Brain pericyte (primary cell): ENCODE measurements around the gene ATG16L2.
"Not testable (repeated sequence)": the region's sequence is repeated elsewhere in the genome, so short reads cannot be mapped to it uniquely, and the experiment has no call there.

Experiments
- DNase-seq: peaks from one replicate; pipeline ENCODE4 v3.0.0-alpha.2; 2012; ENCODE audit warnings: low read depth, low spot score

The ATG16L2 gene

GRCh38 chr11:72806378-72806777 is 7.8 kb upstream of the ATG16L2 start:
- not testable (repeated sequence) for DNase-seq

DNA sequence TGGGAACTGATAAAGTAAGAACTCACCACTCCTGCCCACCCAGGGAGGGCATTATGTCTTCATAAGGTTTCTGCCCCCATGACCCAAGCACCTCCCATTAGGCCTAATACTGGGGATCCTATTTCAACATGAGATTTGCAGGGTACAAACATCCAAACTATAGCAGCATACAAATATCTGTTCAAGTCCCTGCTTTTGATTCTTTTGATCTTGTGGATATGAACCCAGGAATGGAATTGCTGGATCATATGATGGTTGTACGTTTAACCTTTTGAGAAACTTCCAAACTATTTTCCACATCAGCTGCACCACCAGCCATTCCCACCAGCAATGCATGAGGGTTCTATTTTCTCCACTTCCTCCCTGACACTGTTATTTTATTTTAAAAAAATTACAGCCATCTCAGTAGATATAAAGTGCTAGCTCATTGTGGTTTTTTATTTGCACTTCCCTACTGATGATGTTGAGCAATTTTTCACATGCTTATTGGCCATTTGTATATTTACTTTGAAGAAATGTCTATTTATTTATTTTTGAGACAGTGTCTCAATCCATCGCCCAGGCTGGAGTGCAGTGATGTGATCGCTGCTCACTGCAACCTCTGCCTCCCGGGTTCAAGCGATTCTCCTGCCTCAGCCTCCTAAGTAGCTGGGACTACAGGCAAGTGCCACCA is 7.1 kb upstream of the ATG16L2 start:
- DNase-seq = no peak

- no peak for DNase-seq
These were observed 6.4 kb upstream of the ATG16L2 start for GRCh38 chr11:72807792-72808191.

- DNase-seq = no peak
These were observed 5.8 kb upstream of the ATG16L2 start for GRCh38 chr11:72808331-72808798.

DNA sequence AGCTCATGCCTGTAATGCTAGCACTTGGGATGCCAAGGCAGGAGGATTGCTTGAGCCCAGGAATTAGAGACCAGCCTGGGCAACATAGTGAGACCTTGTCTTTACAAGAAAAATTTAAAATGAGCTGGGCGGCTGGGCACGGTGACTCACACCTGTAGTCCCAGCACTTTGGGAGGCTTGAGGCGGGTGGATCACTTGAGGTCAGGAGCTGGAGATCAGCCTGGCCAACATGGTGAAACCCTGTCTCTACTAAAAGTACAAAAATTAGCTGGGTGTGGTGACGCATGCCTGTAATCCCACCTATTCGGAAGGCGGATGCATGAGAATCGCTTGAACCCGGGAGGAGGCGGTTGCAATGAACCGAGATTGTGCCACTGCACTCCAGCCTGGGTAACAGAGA is 2.5 kb upstream of the ATG16L2 start:
- DNase-seq = not testable (repeated sequence)

GRCh38 chr11:72812604-72812966 is 1.6 kb upstream of the ATG16L2 start:
- DNase-seq = no peak

DNA sequence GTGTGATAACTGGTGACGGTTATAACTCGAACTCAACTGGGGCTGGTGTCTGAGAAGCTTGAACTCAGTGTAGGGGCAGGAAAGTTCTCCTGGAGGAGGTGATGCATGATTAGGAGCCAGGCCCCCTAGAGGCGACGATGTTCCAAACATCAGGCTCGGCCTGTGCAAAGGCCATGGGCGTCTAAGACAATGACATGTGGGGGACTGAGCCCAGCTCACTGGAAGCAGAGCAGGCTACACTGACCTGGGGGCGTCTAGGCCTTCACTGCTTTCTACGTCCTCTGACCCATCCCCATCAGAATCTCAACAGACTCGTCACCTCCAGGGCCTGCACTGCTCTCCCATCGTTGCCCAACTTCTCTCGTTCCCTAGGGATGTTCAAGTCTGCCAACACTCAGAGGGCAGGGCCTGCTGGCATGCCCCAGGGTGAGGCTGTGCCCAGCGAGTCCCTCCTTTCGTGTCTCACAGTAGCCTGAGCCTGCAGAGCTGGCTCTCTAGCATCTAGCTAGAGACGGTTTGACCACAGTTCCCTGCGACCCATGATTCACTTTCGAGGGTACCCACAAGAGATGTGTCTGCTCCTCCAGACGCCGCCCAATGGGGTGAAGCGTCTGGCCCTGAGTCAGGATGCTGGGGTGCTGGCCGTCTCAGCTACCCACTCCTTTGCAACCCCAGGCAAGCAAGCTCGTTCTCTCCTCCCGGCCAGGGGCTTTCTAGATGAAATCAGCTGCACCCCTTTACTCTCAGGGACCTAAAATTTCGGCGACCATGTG is 1.1 kb upstream of the ATG16L2 start:
- DNase-seq = no peak

DNA sequence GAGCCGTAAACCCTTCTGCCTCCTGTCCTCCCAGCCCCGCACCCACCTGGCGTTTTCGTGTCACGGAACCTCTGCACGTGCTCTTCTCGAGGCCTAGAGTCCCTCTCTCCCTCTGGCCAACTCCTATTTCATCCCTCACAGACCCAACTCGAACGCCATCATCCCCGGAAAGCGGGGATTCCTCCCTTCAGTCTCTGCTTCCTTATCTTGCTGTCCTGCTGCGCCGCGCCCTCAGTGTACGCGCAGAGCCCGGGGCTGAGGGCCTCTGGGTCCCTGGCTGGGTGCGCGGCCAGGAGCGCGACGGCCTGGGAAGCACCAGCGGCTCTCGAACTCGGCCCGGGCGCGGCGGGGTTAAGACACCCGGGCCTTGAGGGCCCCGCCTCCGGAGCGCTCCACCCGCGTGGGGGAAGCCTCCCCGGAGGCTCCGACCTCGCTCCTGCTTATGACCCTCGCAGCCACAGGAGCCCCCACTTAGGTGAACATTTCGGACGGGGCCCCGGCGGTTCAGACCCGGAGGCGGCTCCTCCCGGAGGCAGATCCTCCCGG is 398 bp upstream of the ATG16L2 start:
- no peak for DNase-seq

GRCh38 chr11:72815110-72815618 is 953 bp downstream of the ATG16L2 start:
- DNase-seq = no peak

DNA sequence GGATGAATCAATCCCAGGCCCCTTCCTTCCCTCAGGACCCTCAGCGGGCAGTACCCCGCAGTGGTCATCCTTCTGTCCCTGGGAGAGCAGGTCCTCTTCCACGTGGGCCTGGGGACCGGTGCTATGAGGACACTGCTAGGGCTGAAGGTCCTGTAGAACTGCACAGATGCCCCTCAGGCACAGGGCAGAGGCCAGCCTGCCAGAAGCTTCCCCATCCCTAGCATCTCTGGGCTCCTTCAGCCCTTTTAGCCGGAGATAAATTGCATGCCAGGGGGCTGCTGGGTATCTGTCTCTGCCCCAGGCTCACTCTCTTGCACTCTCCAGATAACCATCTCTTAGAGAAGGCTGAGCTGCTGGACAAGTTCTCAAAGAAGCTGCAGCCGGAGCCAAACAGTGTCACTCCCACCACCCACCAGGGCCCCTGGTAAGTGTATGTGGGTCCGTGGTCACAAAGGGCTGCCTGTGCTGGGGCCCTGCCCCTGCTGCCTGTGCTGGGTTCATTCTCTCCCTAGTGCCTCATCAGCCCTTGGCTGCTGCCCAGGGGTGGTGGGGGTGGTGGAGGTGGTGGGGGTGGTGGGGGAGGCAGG is 2.3 kb downstream of the ATG16L2 start:
- no peak for DNase-seq

DNA sequence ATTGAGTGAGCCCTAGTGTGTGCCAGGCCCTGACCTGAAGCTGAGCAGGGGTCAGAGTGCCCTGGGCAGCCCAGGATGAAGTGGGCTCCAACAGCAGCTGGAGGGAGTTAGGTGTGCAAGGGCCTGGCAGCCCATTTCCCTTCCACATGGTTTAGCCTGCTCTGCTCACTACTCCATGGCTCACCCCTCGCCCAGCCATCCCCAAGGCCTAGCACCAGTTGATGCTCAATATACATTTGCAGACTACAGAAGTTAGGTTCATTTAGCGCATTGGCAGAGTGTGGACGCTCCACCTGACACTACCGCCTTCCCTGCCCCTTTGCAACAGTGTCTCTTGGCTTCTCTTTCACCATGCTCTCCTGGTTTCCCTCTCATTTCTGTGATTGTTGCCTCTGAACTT is 3.8 kb downstream of the ATG16L2 start:
- no peak for DNase-seq

DNA sequence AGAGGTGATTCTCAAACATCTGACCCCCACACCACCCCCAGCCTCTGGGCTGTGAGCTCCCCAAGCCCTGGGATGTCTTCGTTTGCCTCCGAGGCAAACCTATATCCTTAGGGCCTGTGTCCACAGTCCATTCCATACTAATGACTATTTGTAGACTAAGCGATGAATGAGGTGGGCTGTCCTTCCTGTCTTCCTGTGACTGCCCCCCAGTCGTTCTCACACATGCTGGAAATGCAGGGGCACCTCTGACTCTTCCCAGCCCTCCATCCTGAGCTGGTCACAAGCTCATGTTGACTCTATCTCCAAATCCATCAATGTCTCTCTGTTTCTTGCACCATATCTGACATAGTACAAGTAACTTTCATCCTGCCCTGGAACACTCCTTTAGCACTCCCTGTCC is 4.8 kb downstream of the ATG16L2 start:
- DNase-seq = no peak

DNA sequence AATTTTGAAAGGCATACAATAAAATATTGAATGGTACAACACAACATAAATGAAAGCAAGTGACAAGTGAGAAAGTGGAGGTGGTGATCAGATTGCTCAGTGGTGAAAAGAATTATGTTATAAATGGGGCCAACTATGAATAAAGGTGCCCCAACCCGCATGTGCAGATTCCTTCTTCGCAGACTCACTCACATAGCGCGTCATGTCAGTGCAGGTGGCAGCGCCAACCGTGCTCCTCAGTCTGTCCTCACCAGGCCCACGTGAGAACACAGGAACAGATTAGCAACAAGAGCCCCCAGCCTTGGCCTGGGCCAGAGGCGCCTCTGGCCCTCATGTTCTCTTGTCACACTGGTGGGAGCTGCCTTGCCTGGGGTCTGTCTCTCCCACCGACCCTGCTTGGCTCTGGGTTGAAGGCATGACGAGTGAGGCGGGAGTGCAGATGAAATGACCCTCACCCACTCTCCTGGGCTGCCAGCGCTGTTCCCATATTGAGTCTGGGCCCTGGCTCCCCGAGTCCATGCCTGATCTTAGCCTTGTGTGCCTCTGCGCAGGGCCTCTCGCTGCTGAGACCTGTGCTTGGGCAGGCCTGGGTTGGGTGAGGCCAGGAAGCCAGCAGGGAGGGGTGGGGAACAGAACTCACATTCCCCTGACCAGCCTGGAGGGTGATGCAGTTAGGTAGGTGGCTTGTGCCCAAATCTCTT is 6.4 kb downstream of the ATG16L2 start:
- no peak for DNase-seq

DNA sequence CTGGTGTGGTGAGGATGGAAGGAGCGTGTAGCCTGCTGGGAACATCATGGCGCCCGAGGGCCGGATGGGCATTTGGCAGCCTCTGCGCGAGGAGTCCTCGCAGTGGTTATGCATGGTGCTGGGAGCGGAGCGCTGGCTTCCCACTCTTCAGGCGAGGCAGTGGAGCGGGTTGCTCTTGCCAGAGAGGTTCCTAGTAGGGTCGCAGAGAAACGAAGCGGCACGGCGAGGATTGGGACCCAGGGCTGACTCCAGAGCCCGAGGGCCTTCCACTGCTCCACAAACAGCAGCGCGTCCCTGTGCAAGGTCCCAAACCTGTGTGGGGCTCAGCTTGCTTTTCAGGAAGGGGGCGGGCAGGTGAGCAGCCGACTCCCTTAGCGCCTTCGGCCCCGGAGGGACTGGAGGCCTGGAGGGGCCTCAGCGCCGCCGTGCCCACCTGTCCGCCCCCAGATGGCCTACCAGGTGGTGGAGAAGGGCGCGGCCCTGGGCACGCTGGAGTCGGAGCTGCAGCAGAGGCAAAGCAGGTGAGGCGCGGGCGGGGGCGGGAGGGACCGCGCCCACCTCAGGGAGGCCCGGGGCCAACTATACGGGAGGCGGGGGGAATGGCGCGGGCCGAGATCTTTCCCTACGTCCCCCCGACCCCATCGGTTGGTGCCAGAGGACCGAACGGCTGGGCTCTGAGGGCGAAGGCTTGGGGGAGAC is 7.2 kb downstream of the ATG16L2 start:
- DNase-seq = no peak

DNA sequence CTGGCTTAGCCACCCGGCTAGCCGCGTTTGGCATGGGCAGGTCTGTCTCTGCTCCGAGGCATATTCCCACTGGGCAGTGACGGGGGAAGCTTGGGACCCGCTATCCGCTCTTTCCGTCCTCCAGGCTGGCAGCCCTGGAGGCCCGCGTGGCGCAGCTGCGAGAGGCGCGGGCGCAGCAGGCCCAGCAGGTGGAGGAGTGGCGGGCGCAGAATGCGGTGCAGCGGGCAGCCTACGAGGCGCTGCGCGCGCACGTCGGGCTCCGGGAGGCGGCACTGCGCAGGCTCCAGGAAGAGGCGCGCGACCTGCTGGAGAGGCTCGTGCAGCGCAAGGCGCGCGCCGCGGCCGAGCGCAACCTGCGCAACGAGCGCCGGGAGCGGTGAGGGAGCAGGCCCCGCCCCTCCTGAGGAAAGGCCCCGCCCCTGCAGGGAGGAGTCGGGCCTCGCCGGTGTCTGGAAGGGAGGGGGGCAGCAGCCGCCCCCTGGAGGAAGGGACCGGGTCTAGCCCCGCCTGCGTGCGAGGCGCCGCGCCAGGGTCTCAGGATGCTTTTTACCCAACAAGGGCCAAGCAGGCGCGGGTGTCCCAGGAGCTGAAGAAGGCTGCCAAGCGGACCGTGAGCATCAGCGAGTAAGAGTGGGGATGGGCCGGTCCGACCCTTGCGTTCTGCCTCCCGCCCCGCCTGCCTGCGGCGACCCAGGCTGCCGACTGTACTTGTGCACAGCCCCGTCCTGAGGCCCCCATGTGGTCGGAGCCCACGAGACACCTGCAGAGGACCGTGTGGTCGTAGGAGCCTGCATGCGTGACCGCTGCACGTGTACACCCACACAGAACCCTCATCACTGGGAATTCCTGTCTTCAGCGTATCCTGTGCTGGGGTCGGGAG is 7.9 kb downstream of the ATG16L2 start:
- DNase-seq = peak; percentile 58

DNA sequence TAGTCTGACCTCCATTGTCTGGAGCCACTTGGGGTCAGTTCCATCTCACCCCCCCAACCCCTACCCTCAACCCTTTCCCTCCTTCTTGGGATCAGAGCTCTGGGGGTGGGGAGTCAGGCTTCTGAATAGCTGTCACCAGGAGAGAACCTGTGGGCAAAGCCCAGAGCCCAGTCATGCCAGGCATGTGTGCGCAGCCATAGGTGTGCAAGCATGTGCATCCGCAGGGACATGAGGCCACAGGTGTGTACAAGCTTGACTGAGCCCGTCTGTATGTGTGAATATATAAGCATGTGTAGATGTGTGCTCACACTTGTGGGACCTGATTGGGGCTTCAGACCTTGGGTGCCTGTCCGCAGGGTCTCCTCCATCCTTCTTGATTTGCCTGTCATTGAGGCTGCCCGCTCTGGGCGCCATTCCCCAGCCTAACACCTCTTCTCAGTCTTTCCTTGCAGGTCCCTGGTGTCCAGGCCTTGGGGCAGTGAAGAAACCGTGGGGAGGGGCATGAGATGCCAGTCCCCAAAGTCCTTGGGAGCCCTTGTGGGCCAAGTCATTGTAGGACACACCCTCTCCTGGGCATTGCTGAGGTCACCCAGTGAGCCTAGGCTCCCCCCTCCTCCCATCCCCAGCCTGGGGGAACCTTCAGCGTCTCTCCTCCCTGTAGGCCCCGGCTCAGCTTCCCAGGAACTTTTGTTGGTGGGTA is 9.0 kb downstream of the ATG16L2 start:
- no peak for DNase-seq

DNA sequence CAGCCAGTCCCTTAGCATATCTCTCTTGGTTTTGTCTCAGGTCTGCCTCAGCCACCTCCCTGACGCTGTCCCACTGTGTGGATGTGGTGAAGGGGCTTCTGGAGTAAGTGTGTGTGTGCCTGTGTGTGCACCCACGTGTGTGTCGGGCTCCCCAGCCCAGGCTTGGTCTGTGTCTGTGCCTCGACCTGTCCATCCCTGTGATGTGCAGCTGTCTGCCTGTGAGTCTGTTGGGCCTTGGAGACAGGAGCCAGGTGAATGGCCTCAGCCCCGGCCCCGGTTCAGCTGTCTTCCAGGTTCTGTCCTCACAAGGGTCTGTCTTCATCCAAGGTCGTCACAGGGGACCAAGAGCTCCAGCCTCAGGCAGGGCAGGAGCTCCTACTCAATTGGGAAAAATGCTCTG is 9.8 kb downstream of the ATG16L2 start:
- no peak for DNase-seq

- no peak for DNase-seq
These were observed 10.7 kb downstream of the ATG16L2 start for GRCh38 chr11:72824811-72825505.

GRCh38 chr11:72825661-72826060 is 11.4 kb downstream of the ATG16L2 start:
- no peak for DNase-seq
